Measurements from ENCODE around the gene PPAT.
A peak's percentile ranks its signal among the peaks of the same experiment; 100 is the strongest.
"Not testable (repeated sequence)": the region's sequence is repeated elsewhere in the genome, so short reads cannot be mapped to it uniquely, and the experiment has no call there.

The PPAT gene

DNA sequence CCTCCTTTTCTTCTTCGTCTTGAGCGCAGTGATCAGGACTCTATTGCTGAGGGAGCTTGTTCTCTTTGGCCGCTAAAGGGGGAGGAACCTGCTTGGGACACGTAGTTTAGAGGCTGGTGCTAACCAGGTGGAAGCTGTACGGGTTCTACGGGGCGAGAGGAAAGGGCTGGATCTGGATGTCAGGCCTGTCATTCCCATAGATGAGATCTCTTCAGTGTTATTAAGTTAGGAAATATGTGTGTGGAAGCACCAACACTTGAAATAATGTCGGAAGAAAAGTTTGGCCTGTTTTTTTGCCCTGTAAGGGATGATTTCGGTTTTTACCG is 32.6 kb upstream of the PPAT start:
- Histone ChIP-seq H3K27me3 (replicated peaks; ENCODE audit: control insufficient read depth, insufficient read depth, low read length) (no peaks in the 10 kb centered on the region), H3K4me3 (replicated peaks; ENCODE audit: low read depth, low read length) (peak overlapping the region; percentile 94), H3K36me3 (ENCODE audit: control insufficient read depth, insufficient read depth, low read length) (peaks cover 8% of the 10 kb centered on the region)
- no peak for DNase-seq (ENCODE audit: extremely low read depth, insufficient read length)
- TF ChIP-seq, protein P1, sequence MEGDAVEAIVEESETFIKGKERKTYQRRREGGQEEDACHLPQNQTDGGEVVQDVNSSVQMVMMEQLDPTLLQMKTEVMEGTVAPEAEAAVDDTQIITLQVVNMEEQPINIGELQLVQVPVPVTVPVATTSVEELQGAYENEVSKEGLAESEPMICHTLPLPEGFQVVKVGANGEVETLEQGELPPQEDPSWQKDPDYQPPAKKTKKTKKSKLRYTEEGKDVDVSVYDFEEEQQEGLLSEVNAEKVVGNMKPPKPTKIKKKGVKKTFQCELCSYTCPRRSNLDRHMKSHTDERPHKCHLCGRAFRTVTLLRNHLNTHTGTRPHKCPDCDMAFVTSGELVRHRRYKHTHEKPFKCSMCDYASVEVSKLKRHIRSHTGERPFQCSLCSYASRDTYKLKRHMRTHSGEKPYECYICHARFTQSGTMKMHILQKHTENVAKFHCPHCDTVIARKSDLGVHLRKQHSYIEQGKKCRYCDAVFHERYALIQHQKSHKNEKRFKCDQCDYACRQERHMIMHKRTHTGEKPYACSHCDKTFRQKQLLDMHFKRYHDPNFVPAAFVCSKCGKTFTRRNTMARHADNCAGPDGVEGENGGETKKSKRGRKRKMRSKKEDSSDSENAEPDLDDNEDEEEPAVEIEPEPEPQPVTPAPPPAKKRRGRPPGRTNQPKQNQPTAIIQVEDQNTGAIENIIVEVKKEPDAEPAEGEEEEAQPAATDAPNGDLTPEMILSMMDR (IDR thresholded peaks at IDR 0.05; ENCODE audit: insufficient read depth, low read length, poor library complexity, severe bottlenecking): no peak

DNA sequence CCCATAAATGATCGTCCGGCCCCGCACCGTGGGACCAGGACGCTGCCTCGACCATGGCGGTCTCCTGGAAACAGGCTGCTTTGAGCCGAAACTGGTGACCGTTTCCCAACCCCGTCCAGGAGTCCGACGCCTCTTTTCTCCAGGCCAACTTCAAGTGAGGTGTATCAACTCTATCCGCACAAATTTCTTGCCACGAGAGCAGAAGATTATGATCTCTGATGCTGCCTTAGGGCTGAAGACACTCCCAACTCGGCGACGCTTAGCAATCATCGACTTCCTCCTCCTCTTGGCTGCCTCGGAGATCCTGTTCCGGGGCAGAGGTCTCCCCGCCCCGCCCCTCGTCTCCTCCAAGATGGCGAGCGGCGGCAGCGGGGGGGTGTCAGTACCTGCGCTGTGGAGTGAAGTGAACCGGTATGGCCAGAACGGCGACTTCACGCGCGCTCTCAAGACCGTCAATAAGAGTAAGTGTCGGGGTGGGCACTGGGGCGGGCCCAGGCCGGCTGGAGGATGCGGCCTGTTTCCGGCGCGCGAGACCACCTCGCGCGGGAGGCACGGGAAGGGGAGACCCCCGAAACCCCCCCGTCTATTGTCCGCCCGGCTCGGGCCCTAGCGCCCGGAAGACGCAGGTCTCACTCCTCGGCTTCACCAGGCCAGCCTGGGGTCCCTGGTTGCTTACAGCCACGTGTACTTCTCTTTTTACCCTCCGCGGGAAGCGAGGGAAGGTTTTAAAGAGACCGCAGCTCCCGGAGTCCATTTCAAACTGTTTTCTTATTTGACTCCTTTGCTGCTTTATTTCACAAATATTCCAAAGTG is 32.1 kb upstream of the PPAT start, which contains the start of gene SRP72:
Gene SRP72, plus strand, starts transcription at position 334 of the 813 bp plus-strand sequence. Its CDS starts 19 bp downstream, at position 353.
- Histone ChIP-seq H3K4me3 (replicated peaks; ENCODE audit: low read depth, low read length) (peak within 1 kb of the TSS; percentile 94), H3K36me3 (ENCODE audit: control insufficient read depth, insufficient read depth, low read length) (peaks cover 7% of the 10 kb centered on the region), H3K27me3 (replicated peaks; ENCODE audit: control insufficient read depth, insufficient read depth, low read length) (no peaks in the 10 kb centered on the region)
- TF ChIP-seq, protein P1 (IDR thresholded peaks at IDR 0.05; ENCODE audit: insufficient read depth, low read length, poor library complexity, severe bottlenecking): no peak
- peak; percentile 85 for DNase-seq (ENCODE audit: extremely low read depth, insufficient read length)

DNA sequence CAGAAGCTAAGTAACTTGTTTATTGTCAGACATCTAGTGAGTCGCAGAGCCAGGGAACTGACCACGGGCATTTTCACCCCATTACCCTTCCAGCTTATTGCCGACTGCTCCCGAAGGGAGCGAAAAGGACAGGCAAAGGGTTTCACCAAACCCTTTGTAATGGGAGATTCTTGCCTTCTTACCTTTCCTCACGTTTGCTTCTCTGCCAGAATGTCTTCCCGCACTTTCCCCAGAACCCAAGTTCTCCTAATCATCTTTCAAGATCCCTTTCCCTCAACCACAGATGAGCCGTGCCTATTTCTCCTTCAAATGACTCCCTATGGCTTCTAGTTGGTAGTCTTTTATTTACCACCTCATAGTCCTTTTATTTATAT is 31.5 kb upstream of the PPAT start:
- DNase-seq (ENCODE audit: extremely low read depth, insufficient read length): no peak
- peak overlapping the region; percentile 94 for H3K4me3 ChIP-seq (replicated peaks; ENCODE audit: low read depth, low read length)
- H3K36me3 ChIP-seq (ENCODE audit: control insufficient read depth, insufficient read depth, low read length): peaks cover 5% of the 10 kb centered on the region
- no peaks in the 10 kb centered on the region for H3K27me3 ChIP-seq (replicated peaks; ENCODE audit: control insufficient read depth, insufficient read depth, low read length)
- TF ChIP-seq, protein P1 (IDR thresholded peaks at IDR 0.05; ENCODE audit: insufficient read depth, low read length, poor library complexity, severe bottlenecking): no peak

DNA sequence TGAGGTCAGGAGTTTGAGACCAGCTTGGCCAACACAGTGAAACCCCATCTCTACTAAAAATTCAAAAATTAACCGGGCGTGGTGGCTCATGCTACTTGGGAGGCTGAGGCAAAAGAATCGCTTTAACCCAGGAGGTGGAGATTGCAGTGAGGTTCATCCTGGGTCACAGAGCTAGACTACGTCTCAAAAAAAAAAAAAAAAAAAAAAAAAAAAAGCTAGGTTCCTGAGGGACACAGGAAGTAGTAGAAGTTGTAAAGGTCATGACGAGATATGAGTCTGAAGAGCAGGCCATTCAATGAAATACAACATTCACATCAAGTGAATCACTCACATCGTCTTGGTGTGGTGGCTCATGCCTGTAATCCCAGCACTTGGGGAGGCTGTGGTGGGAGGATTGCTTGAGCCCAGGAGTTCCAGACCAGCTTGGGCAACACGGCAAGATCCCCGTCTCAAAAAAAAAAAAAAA is 30.9 kb upstream of the PPAT start:
- H3K36me3 ChIP-seq (ENCODE audit: control insufficient read depth, insufficient read depth, low read length); H3K27me3 ChIP-seq (replicated peaks; ENCODE audit: control insufficient read depth, insufficient read depth, low read length): not testable (repeated sequence)
- H3K4me3 ChIP-seq (replicated peaks; ENCODE audit: low read depth, low read length): peak overlapping the region; percentile 94
- peak; percentile 21 for DNase-seq (ENCODE audit: extremely low read depth, insufficient read length)

DNA sequence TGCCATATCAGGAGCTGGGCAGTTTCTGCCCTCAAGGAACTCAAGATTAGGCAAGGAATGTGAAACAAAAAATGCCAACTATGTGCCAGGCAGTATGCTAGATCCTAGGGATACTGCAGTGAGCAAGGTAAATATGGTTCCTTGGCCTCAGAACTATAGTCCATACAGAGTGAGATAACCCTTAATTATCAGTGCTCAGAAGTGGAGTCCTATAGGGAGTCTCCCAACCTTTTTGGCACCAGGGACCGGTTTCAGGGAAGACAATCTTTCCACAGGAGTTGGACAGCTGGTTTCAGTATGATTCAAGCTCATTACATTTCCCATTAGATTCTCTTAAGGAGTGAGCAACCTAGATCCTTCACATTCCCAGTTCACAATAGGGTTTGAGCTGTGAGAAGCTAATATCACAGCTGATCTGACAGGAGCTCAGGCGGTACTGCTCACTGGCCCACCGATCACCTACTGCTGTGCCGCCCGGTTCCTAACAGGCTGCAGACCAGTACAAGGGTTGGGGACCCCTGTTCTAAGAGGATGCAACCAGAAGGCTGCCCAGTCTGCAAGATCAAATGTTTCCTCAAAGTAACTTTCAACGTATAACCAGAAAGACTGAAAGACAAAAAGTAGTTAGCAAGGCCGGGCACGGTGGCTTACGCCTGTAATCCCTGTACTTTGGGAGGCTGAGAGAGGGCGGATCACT is 30.3 kb upstream of the PPAT start:
- peak; percentile 19 for DNase-seq (ENCODE audit: extremely low read depth, insufficient read length)
- TF ChIP-seq, protein P1 (IDR thresholded peaks at IDR 0.05; ENCODE audit: insufficient read depth, low read length, poor library complexity, severe bottlenecking): no peak
- Histone ChIP-seq H3K4me3 (replicated peaks; ENCODE audit: low read depth, low read length) (peak overlapping the region; percentile 94), H3K36me3 (ENCODE audit: control insufficient read depth, insufficient read depth, low read length) (peaks cover 4% of the 10 kb centered on the region), H3K27me3 (replicated peaks; ENCODE audit: control insufficient read depth, insufficient read depth, low read length) (no peaks in the 10 kb centered on the region)

DNA sequence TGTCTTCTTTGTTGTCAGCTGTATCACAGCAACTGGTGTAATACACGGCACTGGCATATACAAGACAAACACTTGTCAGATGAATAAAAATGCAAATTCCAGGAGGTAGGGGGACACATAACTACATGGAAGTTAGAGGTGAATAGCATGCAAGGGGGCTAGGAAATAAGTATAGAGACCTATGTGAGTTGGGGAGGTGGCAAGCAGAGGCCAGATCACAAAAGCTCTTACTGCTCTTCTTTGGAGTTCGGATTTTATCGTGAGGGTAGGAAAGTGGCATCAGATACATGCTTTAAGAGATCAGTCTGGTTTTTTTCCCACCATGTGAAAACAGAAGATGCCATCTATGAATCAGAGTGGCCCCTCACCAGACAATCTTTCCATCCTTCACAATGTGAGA is 29.2 kb upstream of the PPAT start:
- no peak for DNase-seq (ENCODE audit: extremely low read depth, insufficient read length)
- no peaks in the 10 kb centered on the region for H3K27me3 ChIP-seq (replicated peaks; ENCODE audit: control insufficient read depth, insufficient read depth, low read length)
- TF ChIP-seq, protein P1 (IDR thresholded peaks at IDR 0.05; ENCODE audit: insufficient read depth, low read length, poor library complexity, severe bottlenecking): no peak
- H3K36me3 ChIP-seq (ENCODE audit: control insufficient read depth, insufficient read depth, low read length): peaks cover 6% of the 10 kb centered on the region
- H3K4me3 ChIP-seq (replicated peaks; ENCODE audit: low read depth, low read length): no peak overlapping the region
